Astrocyte of the spinal cord (primary cell): ENCODE measurements around the gene JMJD6.

ENCODE experiments used
- DNase-seq: peaks from one replicate; pipeline ENCODE4 v3.0.0; 2011; ENCODE audit warnings: low read depth, low spot score
- H3K4me3 ChIP-seq: 2 replicates; pipeline ENCODE4 v1.5.1; 2011; ENCODE audit warnings: low read depth, mild to moderate bottlenecking, low read length, moderate library complexity
- in situ Hi-C: cut with HindIII; loops from 2 replicates; pipeline ENCODE4 v1.10.0; 2017; ENCODE audit warnings: low sequenced_read_pairs
- TF ChIP-seq, protein P1 (sequence below): IDR thresholded peaks from 2 replicates; pipeline ENCODE4 v1.5.1; 2012; ENCODE audit warnings: low read depth, mild to moderate bottlenecking, low read length, inconsistent platforms

The JMJD6 gene

DNA sequence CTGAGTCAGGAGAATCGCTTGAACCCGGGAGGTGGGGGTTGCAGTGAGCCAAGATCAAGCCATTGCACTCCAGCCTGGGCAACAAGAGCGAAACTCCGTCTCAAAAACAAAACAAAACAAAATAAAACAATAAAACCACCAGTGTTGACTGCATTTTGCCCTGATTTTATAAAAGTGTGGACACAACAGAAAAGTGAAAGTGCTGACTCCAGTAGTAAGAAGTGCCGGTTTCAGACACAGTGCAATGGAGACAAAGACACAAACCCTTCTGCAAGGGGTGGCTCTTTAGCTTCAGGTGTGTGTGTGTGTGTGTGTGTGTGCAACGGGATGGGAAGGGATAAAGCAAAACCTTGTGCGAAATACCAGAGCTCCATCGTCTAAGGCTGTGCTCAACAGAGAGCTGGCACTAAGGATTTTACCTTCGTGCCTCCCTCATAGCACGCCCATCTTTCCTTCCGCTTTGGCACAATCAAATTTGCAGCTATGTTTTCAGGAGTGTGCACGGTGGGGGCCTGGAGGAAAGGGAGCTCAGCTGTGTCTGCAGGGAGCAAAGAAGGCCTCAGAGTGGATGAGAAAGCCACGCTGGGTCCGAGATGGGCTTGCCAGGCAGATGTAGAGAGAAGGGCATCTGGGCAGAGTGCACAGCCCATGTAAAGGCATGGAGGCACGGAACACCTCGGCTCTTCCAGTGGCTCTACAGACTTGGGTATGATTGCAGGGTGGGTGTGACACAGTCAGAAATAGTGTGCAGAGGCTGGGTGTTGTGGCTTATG, 31.2 kb downstream of the JMJD6 start:
- TF ChIP-seq, protein P1, sequence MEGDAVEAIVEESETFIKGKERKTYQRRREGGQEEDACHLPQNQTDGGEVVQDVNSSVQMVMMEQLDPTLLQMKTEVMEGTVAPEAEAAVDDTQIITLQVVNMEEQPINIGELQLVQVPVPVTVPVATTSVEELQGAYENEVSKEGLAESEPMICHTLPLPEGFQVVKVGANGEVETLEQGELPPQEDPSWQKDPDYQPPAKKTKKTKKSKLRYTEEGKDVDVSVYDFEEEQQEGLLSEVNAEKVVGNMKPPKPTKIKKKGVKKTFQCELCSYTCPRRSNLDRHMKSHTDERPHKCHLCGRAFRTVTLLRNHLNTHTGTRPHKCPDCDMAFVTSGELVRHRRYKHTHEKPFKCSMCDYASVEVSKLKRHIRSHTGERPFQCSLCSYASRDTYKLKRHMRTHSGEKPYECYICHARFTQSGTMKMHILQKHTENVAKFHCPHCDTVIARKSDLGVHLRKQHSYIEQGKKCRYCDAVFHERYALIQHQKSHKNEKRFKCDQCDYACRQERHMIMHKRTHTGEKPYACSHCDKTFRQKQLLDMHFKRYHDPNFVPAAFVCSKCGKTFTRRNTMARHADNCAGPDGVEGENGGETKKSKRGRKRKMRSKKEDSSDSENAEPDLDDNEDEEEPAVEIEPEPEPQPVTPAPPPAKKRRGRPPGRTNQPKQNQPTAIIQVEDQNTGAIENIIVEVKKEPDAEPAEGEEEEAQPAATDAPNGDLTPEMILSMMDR = no peak
- in situ Hi-C loops = no loop called here

DNA sequence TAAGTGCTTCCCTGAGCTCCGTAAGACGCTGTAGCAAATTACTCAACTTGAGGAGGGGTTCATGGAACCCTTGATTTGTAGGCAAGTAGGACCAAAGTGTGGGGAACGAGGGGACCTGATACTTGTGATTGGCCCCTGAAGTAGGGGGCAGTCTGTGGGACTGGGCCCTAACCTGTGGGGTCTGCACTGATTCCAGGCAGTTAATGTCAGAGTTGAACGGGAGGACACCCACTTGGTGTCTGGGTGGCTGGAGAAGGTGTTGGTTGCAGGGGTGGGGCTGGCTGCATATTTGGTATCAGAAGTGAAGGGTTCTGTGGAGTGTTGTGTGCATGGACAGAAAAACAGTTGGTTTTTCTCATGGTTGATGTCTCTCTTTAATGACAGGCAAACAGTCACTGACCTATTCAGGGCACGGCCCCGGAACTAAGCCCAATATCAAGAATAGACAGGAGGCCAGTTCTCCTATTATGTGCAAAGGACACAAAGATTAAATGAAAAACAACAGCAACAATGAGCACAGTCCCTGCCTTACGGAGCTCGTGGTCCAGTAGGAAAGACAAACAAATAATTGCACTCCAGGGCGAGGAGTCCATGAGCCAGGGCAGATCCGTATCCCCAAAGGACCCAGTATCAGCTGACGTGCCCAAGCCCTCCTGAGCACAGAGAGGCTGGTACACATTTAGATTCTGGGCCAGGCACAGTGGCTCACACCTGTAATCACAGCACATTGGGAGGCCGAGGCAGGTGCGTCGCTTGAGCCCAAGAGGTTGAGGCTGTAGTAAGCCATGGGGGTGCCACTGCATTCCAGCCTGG, 34.8 kb downstream of the JMJD6 start:
- TF ChIP-seq, protein P1 = no peak
- H3K4me3 ChIP-seq = no peak overlapping the region
- DNase-seq = no peak
- in situ Hi-C loops = no loop called here

More for the DNA sequence above, 31.2 kb downstream of the JMJD6 start:
- H3K4me3 ChIP-seq = no peak overlapping the region
- no peak for DNase-seq

DNA sequence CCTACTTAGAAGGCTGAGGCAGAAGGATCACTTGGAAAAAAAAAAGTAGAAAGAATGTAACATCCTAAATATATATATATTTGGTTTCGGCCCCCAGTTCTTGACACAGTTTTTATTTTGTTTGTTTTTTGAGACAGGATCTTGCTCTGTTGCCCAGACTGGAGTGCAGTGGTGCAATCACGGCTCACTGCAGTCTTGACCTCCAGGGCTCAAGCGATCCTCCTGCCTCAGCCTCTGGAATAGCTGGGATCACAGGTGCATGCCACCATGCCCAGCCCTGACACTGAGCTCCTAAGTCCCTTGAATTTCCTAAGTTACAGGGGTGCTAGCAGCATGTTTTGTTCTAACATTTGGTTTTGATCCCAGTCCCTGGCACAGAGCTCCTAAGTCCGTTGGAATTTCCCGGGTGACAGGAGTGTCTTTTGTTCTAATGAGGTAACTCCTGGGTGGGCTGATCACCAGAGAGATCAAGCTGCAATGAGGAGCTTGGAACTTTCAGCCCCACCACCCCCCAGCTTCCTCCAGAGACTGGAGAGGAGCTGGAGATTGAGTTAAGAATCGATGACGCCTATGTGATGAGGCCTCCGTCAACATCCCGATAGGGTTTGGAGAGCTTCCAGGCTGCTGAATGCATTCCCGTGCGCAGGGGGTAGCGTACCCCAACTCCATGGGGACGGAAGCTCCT, 35.7 kb downstream of the JMJD6 start:
- in situ Hi-C loops = no loop called here
- no peak overlapping the region for H3K4me3 ChIP-seq

DNA sequence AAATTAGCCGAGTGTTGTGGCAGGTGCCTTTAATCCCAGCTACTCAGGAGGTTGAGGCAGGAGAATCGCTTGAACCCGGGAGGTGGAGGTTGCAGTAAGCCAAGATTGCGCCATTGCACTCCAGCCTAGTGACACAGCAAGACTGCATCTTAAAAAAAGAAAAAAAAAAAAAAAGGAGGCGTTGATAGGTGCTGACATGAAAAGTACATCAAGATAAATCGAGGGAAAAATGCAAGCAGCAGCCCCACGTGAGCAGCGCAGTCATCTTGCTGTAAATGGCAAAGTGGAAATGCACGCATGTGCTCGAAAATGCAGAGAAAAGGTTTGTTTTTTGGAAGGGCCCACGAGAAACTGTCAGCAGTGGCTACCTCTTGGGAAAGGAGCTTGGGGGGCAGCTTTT, 36.5 kb downstream of the JMJD6 start:
- in situ Hi-C loops = no loop called here
- DNase-seq = no peak
- H3K4me3 ChIP-seq = no peak overlapping the region
- TF ChIP-seq, protein P1 = no peak

More for the DNA sequence above, 35.7 kb downstream of the JMJD6 start:
- TF ChIP-seq, protein P1 = no peak
- DNase-seq = no peak

DNA sequence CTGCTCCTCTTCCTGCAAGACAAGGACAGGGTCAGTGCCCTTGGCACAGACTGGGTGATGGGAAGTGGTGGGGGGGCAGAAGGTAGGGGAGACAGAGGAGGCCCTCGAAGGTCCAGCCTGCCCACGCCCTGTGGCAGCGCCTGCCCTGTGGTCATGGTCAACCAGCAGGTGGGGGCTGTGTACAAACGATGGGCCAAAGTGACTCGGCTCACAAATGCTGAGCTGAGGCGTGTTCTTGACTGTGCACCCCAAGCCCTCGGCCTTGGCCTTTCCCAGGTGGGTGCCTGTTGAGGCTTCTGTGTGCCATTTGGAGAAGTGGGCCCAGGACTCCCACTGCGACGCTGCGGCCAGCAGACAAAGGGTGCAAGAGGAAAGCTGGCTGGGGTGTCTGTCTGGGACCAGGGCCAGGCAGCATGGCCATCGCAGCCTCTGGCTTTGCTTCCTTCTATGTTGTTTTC, 38.2 kb downstream of the JMJD6 start:
- in situ Hi-C loops = no loop called here
- no peak for DNase-seq
- TF ChIP-seq, protein P1 = no peak
- H3K4me3 ChIP-seq = no peak overlapping the region
